Karpas-422 (cell line): Measurements from ENCODE around the gene AKNA. TPM values are rescaled to one million over a fixed set of nuclear protein-coding genes. Genes with fewer than 3 reads are reported as not detected.

Source experiments
- DNase-seq: peaks from one replicate; pipeline ENCODE4 v3.0.0-alpha.2; 2015
- H2AFZ ChIP-seq: fragments of 200-600 bp; sonication (generic); 2 replicates; pipeline ENCODE4 v1.6.1; 2014; ENCODE audit warnings: antibody characterized with exemption, low read length, mixed read lengths
- H3K27ac ChIP-seq: fragments of 200-600 bp; sonication (generic); 2 replicates; pipeline ENCODE4 v1.5.1; 2014; ENCODE audit warnings: mild to moderate bottlenecking, low read length, moderate library complexity
- H3K27me3 ChIP-seq: fragments of 200-600 bp; sonication (generic); 2 replicates; pipeline ENCODE4 v1.6.1; 2014; ENCODE audit warnings: low read length, mixed read lengths
- H3K36me3 ChIP-seq: fragments of 200-600 bp; sonication (generic); 2 replicates; pipeline ENCODE4 v1.6.1; 2014; ENCODE audit warnings: low read length, mixed read lengths; ENCODE audit not compliant: insufficient read depth
- H3K4me1 ChIP-seq: fragments of 200-600 bp; sonication (generic); 2 replicates; pipeline ENCODE4 v1.6.1; 2014; ENCODE audit warnings: mild to moderate bottlenecking, low read length, mixed read lengths
- H3K4me2 ChIP-seq: fragments of 200-600 bp; sonication (generic); 2 replicates; pipeline ENCODE4 v1.6.1; 2014; ENCODE audit warnings: low read length, low read depth, mild to moderate bottlenecking; ENCODE audit not compliant: poor library complexity, severe bottlenecking
- H3K4me3 ChIP-seq: fragments of 200-600 bp; sonication (generic); 2 replicates; pipeline ENCODE4 v1.5.1; 2014; ENCODE audit warnings: mild to moderate bottlenecking, antibody characterized with exemption, low read length, mixed read lengths
- H3K79me2 ChIP-seq: fragments of 200-600 bp; sonication (generic); 2 replicates; pipeline ENCODE4 v1.6.1; 2014; ENCODE audit warnings: mild to moderate bottlenecking, low read length, mixed read lengths
- H3K9ac ChIP-seq: fragments of 200-600 bp; sonication (generic); 2 replicates; pipeline ENCODE4 v1.6.0; 2014; ENCODE audit warnings: low read length
- H3K9me2 ChIP-seq: fragments of 200-600 bp; sonication (generic), shearing (Covaris generic); replicated peaks from 2 replicates; pipeline ENCODE4 v1.6.0; 2014; ENCODE audit warnings: mild to moderate bottlenecking, low read length, moderate library complexity; ENCODE audit not compliant: insufficient read depth
- H3K9me3 ChIP-seq: fragments of 300-700, 200-600 bp; sonication (generic); 2 replicates; pipeline ENCODE4 v1.6.1; 2014; ENCODE audit warnings: low read length, mixed read lengths
- H4K20me1 ChIP-seq: fragments of 200-600 bp; sonication (generic); 2 replicates; pipeline ENCODE4 v1.6.1; 2014; ENCODE audit warnings: mild to moderate bottlenecking, antibody characterized with exemption, low read length, low read depth; ENCODE audit not compliant: insufficient read depth
- total RNA-seq: library from RNA; depleted of rRNA; stranded (reverse); fragments of >200 nt; shearing (Covaris generic); gene quantifications from 2 replicates; pipeline ENCODE4 v1.2.3, GENCODE V29; 2014; ENCODE audit warnings: low replicate concordance

The AKNA gene
- total RNA-seq, 1 experiment from 2014 or later = 77.9 TPM

DNA sequence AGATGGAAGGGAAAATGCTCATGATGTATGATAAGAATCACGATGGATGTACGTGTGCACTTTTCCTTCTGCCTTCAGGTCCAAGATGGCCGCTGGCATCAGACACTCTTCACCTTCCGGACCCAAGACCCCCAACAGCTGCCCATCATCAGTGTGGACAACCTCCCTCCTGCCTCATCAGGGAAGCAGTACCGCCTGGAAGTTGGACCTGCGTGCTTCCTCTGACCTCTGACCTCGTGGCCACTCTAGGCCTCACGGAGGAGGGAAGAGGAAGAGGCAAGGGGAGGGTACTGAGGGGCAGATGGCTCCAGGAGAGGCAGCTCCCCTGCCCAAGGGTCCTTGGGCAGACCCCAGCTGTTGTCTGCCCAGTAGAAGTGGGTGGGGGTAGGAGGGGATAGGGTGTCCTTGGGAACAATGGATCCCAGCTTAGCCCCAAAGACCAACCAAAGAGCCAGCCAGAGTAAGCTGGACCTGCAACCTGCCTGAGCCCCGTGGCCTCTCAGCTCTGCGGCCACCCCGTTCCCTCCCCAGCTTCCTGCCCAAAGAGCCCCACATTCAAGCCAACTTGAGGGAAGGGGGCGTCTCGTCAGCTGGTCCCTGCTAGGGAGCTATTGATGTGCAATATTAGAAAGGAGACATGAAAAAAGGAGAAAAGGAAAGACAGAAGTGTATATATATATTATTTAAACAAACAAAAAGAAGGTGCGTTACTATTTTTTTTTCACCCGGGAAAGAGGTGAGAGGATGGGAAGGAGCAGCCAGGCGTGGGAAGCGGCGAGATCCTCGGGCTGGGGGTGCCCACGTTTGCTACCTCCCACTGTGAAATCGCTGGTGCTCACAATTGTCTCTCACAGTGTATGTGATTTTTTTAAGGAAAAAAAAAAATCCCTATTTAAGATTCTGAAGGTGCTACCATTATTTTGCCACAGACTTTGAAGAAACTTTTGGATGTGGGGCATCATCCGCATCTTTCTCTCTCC, 77.0 kb downstream of the AKNA start:
- Histone ChIP-seq H3K79me2 (no peaks in the 10 kb centered on the region), H3K27me3 (no peaks in the 10 kb centered on the region), H3K9me3 (no peaks in the 10 kb centered on the region), H3K27ac (no peak overlapping the region), H2AFZ (no peak overlapping the region), H3K36me3 (no peaks in the 10 kb centered on the region), H3K4me1 (no peaks in the 10 kb centered on the region), H3K4me2 (no peak overlapping the region), H3K9me2 (no peaks in the 10 kb centered on the region), H3K9ac (no peak overlapping the region), H4K20me1 (no peaks in the 10 kb centered on the region), H3K4me3 (no peak overlapping the region)
- DNase-seq = no peak

DNA sequence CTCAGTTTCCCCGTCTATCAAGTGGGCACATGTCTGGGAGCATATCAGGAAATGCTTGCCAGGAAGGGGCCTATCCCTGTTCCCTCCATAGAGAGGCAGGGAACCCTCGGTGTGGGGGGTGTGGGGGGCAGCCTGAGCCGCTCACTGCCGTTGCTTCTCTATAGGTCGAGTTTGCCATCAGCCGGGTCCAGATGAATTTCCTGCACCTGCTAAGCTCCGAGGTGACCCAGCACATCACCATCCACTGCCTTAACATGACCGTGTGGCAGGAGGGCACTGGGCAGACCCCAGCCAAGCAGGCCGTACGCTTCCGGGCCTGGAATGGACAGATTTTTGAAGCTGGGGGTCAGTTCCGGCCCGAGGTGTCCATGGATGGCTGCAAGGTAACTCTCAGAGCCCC, 78.7 kb downstream of the AKNA start:
- H3K9ac ChIP-seq = no peak overlapping the region
- H3K27me3 ChIP-seq = no peaks in the 10 kb centered on the region
- H3K79me2 ChIP-seq = no peaks in the 10 kb centered on the region
- H3K4me3 ChIP-seq = no peak overlapping the region
- no peak overlapping the region for H3K4me2 ChIP-seq
- no peaks in the 10 kb centered on the region for H3K36me3 ChIP-seq
- H4K20me1 ChIP-seq = no peaks in the 10 kb centered on the region
- no peaks in the 10 kb centered on the region for H3K9me3 ChIP-seq
- no peaks in the 10 kb centered on the region for H3K9me2 ChIP-seq
- no peak overlapping the region for H3K27ac ChIP-seq
- no peak overlapping the region for H2AFZ ChIP-seq
- H3K4me1 ChIP-seq = no peaks in the 10 kb centered on the region
- no peak for DNase-seq

DNA sequence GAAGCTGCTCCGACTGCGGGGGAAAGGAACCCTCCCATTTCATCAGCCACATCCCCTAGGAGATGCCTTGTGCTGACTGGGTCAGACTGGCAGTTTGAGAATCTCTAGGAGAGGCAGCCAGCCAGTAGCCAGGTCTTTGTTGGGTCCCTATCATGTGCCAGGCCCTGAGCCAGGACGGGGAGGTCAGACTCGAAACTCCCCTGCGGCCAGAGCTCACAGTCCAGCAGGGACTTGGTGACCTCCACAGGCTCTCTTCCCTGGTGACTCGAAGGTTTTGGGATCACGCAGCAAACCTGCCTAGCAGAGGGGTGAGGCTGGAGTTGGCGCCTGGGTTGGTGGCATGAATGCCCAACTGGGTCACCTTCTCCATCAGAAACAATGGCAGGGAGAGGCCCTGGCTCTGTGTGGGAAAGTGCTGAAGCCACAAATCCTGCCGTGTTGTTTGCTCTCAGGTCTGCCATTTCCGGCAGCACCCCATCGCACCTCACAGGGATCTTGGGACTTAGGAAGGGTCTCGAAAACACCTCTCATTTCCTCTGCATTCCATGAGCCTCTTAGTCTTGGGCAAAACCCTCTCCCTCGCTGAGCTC, 79.3 kb downstream of the AKNA start:
- Histone ChIP-seq H3K9ac (no peak overlapping the region), H3K9me2 (no peaks in the 10 kb centered on the region), H2AFZ (no peak overlapping the region), H4K20me1 (no peaks in the 10 kb centered on the region), H3K4me1 (no peaks in the 10 kb centered on the region), H3K36me3 (no peaks in the 10 kb centered on the region), H3K27ac (no peak overlapping the region), H3K79me2 (no peaks in the 10 kb centered on the region), H3K9me3 (no peaks in the 10 kb centered on the region), H3K4me3 (no peak overlapping the region), H3K4me2 (no peak overlapping the region), H3K27me3 (no peaks in the 10 kb centered on the region)
- no peak for DNase-seq

DNA sequence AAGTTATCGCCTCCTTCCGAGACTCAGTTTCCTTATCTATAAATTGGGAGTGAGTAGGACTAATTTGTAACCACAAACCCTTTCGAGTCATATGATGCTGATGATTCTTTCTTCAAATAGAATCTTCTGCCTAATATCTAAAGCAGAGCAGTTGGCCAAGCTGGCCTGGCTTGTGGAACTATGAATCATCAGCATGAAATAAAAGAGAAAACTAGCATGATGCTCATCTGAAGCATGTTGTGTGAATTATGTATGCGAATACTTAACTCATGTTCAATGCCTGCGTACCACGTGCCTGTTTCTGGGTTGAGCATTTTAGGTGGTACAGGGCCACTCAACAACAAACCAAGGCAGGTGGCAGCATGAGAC, 79.9 kb downstream of the AKNA start:
- DNase-seq = no peak
- Histone ChIP-seq H3K4me1 (no peaks in the 10 kb centered on the region), H3K27me3 (no peaks in the 10 kb centered on the region), H3K9me3 (no peaks in the 10 kb centered on the region), H3K9me2 (no peaks in the 10 kb centered on the region), H3K36me3 (no peaks in the 10 kb centered on the region), H3K4me2 (no peak overlapping the region), H3K27ac (no peak overlapping the region), H2AFZ (no peak overlapping the region), H3K4me3 (no peak overlapping the region), H3K79me2 (no peaks in the 10 kb centered on the region), H4K20me1 (no peaks in the 10 kb centered on the region), H3K9ac (no peak overlapping the region)

DNA sequence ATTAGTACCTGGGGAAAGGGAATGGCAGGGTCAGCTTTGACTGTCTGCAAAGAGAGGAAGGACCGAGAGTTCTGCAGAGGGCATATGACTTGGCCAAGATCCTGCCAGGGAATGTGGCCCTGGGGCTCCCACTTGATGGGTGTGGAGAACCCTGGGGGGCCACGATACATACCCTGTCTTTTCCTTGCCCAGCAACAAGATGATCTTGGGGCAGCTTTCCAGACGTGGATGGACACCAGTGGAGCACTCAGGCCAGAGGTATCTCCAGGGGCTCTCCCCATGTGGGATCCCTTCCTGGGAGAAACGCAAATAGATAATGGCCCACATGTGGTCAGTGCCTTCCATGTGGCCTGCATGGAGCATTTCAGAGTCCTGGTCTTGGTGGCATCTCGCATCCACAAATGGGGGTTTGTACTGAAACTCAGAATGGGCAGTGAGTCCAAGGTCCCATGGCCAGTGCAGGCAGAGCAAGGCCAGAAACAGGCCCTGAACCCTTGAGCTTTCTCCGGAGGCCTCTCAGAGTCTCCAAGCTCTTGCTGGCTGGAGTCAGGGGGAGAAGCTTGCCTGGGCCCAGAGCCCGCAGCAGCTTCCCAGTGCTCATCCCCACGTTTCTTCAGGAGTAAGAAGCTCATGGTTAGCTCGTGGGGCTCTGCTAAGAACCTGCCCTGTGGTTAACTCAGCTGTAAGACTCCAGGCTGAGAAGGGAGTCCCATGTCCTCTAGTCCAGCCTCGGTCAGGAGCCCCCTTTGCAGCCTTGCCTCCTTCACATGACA, 83.2 kb downstream of the AKNA start:
- H3K9me3 ChIP-seq = no peaks in the 10 kb centered on the region
- no peaks in the 10 kb centered on the region for H3K36me3 ChIP-seq
- H3K27ac ChIP-seq = no peak overlapping the region
- no peak overlapping the region for H3K9ac ChIP-seq
- no peaks in the 10 kb centered on the region for H3K4me1 ChIP-seq
- no peaks in the 10 kb centered on the region for H4K20me1 ChIP-seq
- no peak overlapping the region for H3K4me2 ChIP-seq
- H3K4me3 ChIP-seq = no peak overlapping the region
- no peak overlapping the region for H2AFZ ChIP-seq
- H3K9me2 ChIP-seq = no peaks in the 10 kb centered on the region
- DNase-seq = no peak
- no peaks in the 10 kb centered on the region for H3K79me2 ChIP-seq
- H3K27me3 ChIP-seq = no peaks in the 10 kb centered on the region

DNA sequence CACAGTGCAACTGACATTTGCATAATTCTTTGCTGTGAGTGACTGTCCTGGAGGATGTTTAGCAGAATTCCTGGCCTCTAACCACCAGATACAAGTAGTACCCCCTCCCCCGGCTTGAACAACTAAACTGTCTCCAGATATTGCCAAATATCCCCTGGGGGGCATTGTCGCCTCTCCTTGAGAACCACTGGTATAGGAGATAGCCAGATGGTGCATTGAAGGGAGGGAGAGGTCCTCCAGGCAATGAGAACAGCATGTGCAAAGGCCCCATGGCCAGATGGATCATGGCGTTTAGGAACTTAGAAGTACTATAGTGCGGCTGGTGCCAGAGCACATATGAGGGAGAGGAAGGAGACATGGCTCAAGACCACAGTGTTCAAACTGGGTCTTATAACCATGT, 83.8 kb downstream of the AKNA start:
- DNase-seq = no peak
- H4K20me1 ChIP-seq = no peaks in the 10 kb centered on the region
- H3K4me1 ChIP-seq = no peaks in the 10 kb centered on the region
- no peaks in the 10 kb centered on the region for H3K9me2 ChIP-seq
- no peaks in the 10 kb centered on the region for H3K27me3 ChIP-seq
- no peaks in the 10 kb centered on the region for H3K79me2 ChIP-seq
- no peak overlapping the region for H3K4me3 ChIP-seq
- no peak overlapping the region for H3K9ac ChIP-seq
- H3K9me3 ChIP-seq = no peaks in the 10 kb centered on the region
- H3K36me3 ChIP-seq = no peaks in the 10 kb centered on the region
- H3K4me2 ChIP-seq = no peak overlapping the region
- H2AFZ ChIP-seq = no peak overlapping the region
- no peak overlapping the region for H3K27ac ChIP-seq

DNA sequence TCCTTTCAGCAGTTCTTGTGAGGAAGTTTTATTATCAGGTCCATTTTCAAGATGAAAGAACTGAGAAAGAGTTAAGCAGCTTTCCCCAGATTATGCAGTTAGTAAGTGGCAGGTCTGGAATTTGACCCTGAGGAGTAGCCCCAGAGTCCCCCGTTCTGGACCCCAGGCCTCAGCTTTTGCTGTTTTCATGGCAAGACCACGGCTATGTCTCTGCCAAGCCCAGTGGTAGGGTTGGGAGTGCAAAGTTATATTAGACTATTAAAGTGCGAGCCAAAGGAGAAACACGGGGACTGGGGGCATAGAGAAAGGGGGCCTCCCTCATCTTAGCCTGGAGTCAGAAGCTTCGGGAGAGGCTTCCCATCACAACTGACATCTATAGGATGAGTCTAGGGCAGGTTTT, 84.2 kb downstream of the AKNA start:
- no peak overlapping the region for H2AFZ ChIP-seq
- no peak overlapping the region for H3K4me3 ChIP-seq
- no peaks in the 10 kb centered on the region for H3K27me3 ChIP-seq
- no peaks in the 10 kb centered on the region for H3K4me1 ChIP-seq
- H4K20me1 ChIP-seq = no peaks in the 10 kb centered on the region
- no peaks in the 10 kb centered on the region for H3K36me3 ChIP-seq
- H3K4me2 ChIP-seq = no peak overlapping the region
- H3K9me3 ChIP-seq = no peaks in the 10 kb centered on the region
- DNase-seq = no peak
- H3K9me2 ChIP-seq = no peaks in the 10 kb centered on the region
- no peak overlapping the region for H3K27ac ChIP-seq
- no peak overlapping the region for H3K9ac ChIP-seq
- H3K79me2 ChIP-seq = no peaks in the 10 kb centered on the region

DNA sequence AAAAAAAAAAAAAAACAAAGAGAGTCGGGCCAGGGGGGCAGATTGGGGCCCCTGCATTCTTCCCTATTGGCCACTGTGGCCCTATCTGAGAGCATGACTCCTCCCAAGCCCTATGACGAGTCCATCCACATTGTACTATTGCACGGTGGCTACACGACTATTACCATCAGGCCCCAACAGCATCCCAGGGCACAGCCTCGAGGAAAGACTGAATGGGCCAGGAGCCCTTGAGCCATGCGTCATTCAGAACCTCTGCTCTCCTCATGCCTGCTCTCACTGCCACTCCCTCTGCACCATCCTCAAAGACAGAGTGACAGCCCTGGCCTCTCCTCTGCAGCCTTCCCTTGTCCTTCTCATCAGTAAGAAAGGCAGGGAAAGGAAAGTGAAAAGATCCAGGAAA, 85.1 kb downstream of the AKNA start:
- DNase-seq = no peak
- Histone ChIP-seq H3K4me3 (no peak overlapping the region), H3K9me2 (no peaks in the 10 kb centered on the region), H3K79me2 (no peaks in the 10 kb centered on the region), H4K20me1 (no peaks in the 10 kb centered on the region), H3K9me3 (no peaks in the 10 kb centered on the region), H3K9ac (no peak overlapping the region), H2AFZ (no peak overlapping the region), H3K4me1 (no peaks in the 10 kb centered on the region), H3K27me3 (no peaks in the 10 kb centered on the region), H3K27ac (no peak overlapping the region), H3K4me2 (no peak overlapping the region), H3K36me3 (no peaks in the 10 kb centered on the region)
